Measurements from ENCODE around the gene SIK1. TPM values are rescaled to one million over a fixed set of nuclear protein-coding genes. Genes with fewer than 3 reads are reported as not detected.
"Not testable (repeated sequence)": the region's sequence is repeated elsewhere in the genome, so short reads cannot be mapped to it uniquely, and the experiment has no call there.

SIK1 gene
- total and polyA plus RNA-seq, 7 experiments from 2014 or later, result 0.21 to 414 (median 6.3) TPM; not detected in 1

DNA sequence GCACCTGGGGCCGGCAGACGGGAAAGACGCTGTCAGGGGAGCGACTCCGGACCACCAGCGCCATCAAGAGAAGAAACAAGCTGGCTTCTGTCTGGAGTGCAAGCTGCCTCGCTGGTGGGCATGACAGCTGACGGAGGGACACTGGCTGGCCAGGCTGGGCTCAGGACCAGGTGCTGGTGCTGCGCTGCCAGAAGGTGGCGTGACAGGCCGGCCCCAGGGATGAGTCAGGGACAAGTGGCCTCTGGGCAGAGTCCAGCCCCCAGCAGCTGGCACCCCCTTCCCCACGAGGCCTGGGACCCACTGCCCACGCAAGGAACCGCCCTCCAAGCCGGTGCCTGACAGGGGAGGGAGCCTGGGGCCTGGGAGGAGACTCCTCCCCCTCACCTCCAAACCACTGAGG is 7.5 kb downstream of the SIK1 start:
- H3K36me3 ChIP-seq (ENCODE audit: control insufficient read depth in 2 of 3, insufficient read depth in 3 of 3, low read length in 3 of 3); H3K27me3 ChIP-seq (ENCODE audit: control insufficient read depth in 2 of 2, insufficient read depth in 2 of 2, low read length in 2 of 2); H3K27ac ChIP-seq (ENCODE audit: low read depth, low read length); H3K9me3 Mint-ChIP-seq; POLR2A ChIA-PET; CTCF ChIA-PET; ATAC-seq; H3K36me3 Mint-ChIP-seq; H3K27me3 Mint-ChIP-seq; H3K9me3 ChIP-seq (ENCODE audit: control insufficient read depth in 2 of 3, low read length in 3 of 3); intact Hi-C loops (cut with micrococcal nuclease); H3K4me3 ChIP-seq (ENCODE audit: low read length); H3K4me1 Mint-ChIP-seq; H3K4me3 Mint-ChIP-seq; H3K4me1 ChIP-seq (ENCODE audit: control insufficient read depth in 2 of 2, insufficient read depth in 2 of 2, low read length in 2 of 2); H3K27ac Mint-ChIP-seq: not testable (repeated sequence)
- peak in 1 of 9 donors; percentile 5 for DNase-seq

GRCh38 chr21:43414576-43414975 is 12.4 kb downstream of the SIK1 start:
- Mint-ChIP-seq H3K4me3 (peak overlapping the region in 1 of 10 donors; percentile 62), H3K27ac (peak overlapping the region in 4 of 9 donors; percentile 29 to 94 (median 90))
- intact Hi-C loops (cut with micrococcal nuclease); CTCF ChIA-PET; H3K27me3 ChIP-seq (ENCODE audit: control insufficient read depth in 2 of 2, insufficient read depth in 2 of 2, low read length in 2 of 2); H3K27me3 Mint-ChIP-seq; H3K4me1 Mint-ChIP-seq; H3K9me3 ChIP-seq (ENCODE audit: control insufficient read depth in 2 of 3, low read length in 3 of 3); H3K27ac ChIP-seq (ENCODE audit: low read depth, low read length); POLR2A ChIA-PET; H3K4me3 ChIP-seq (ENCODE audit: low read length); H3K9me3 Mint-ChIP-seq; H3K36me3 Mint-ChIP-seq; H3K36me3 ChIP-seq (ENCODE audit: control insufficient read depth in 2 of 3, insufficient read depth in 3 of 3, low read length in 3 of 3); H3K4me1 ChIP-seq (ENCODE audit: control insufficient read depth in 2 of 2, insufficient read depth in 2 of 2, low read length in 2 of 2): not testable (repeated sequence)
- ATAC-seq, result peak; percentile 70
- peak in 2 of 9 donors; percentile 16 to 37 for DNase-seq

- CTCF ChIA-PET; H3K4me3 Mint-ChIP-seq; H3K9me3 ChIP-seq (ENCODE audit: control insufficient read depth in 2 of 3, low read length in 3 of 3); H3K4me3 ChIP-seq (ENCODE audit: low read length); POLR2A ChIA-PET; DNase-seq; H3K36me3 Mint-ChIP-seq; intact Hi-C loops (cut with micrococcal nuclease); H3K4me1 ChIP-seq (ENCODE audit: control insufficient read depth in 2 of 2, insufficient read depth in 2 of 2, low read length in 2 of 2); ATAC-seq; H3K27ac ChIP-seq (ENCODE audit: low read depth, low read length); H3K4me1 Mint-ChIP-seq; H3K27ac Mint-ChIP-seq; H3K27me3 ChIP-seq (ENCODE audit: control insufficient read depth in 2 of 2, insufficient read depth in 2 of 2, low read length in 2 of 2); H3K9me3 Mint-ChIP-seq; H3K36me3 ChIP-seq (ENCODE audit: control insufficient read depth in 2 of 3, insufficient read depth in 3 of 3, low read length in 3 of 3); H3K27me3 Mint-ChIP-seq: not testable (repeated sequence)
Observed at GRCh38 chr21:43412020-43412788, 14.7 kb downstream of the SIK1 start.

GRCh38 chr21:43410456-43411068 is 16.4 kb downstream of the SIK1 start:
- intact Hi-C loops (cut with micrococcal nuclease); H3K36me3 Mint-ChIP-seq; POLR2A ChIA-PET; H3K9me3 Mint-ChIP-seq; H3K27ac ChIP-seq (ENCODE audit: low read depth, low read length); H3K36me3 ChIP-seq (ENCODE audit: control insufficient read depth in 2 of 3, insufficient read depth in 3 of 3, low read length in 3 of 3); H3K4me3 ChIP-seq (ENCODE audit: low read length); H3K4me3 Mint-ChIP-seq; H3K4me1 Mint-ChIP-seq; CTCF ChIA-PET; H3K9me3 ChIP-seq (ENCODE audit: control insufficient read depth in 2 of 3, low read length in 3 of 3); H3K27me3 ChIP-seq (ENCODE audit: control insufficient read depth in 2 of 2, insufficient read depth in 2 of 2, low read length in 2 of 2); H3K27ac Mint-ChIP-seq; H3K4me1 ChIP-seq (ENCODE audit: control insufficient read depth in 2 of 2, insufficient read depth in 2 of 2, low read length in 2 of 2); H3K27me3 Mint-ChIP-seq: not testable (repeated sequence)
- DNase-seq (peak in 2 of 9 donors; percentile 0 to 1), ATAC-seq (peak; percentile 61)

DNA sequence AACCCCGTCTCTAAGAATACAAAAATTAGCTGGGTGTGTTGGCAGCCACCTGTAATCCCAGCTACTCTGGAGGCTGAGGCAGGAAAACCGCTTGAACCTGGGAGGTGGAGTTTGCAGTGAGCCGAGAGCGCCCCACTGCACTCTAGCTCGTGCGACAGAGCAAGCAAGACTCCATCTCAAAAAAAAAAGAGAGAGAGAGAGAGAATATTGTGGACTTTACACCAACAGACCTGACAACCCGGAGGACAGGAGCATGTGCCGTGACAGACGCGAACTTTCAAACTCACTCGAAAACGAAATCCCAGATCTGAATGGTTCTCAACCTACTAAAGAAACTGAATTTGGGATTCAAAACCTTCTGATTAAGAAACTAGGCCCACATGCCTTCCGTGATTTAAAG is 19.8 kb downstream of the SIK1 start:
- H3K36me3 ChIP-seq (ENCODE audit: control insufficient read depth in 2 of 3, insufficient read depth in 3 of 3, low read length in 3 of 3); H3K27me3 ChIP-seq (ENCODE audit: control insufficient read depth in 2 of 2, insufficient read depth in 2 of 2, low read length in 2 of 2); H3K4me3 ChIP-seq (ENCODE audit: low read length); H3K4me1 Mint-ChIP-seq; H3K4me1 ChIP-seq (ENCODE audit: control insufficient read depth in 2 of 2, insufficient read depth in 2 of 2, low read length in 2 of 2); ATAC-seq; H3K27me3 Mint-ChIP-seq; H3K27ac ChIP-seq (ENCODE audit: low read depth, low read length); H3K36me3 Mint-ChIP-seq; DNase-seq; CTCF ChIA-PET; H3K9me3 ChIP-seq (ENCODE audit: control insufficient read depth in 2 of 3, low read length in 3 of 3); H3K4me3 Mint-ChIP-seq; POLR2A ChIA-PET; H3K27ac Mint-ChIP-seq; intact Hi-C loops (cut with micrococcal nuclease); H3K9me3 Mint-ChIP-seq: not testable (repeated sequence)

- H3K9me3 ChIP-seq (ENCODE audit: control insufficient read depth in 2 of 3, low read length in 3 of 3); H3K36me3 Mint-ChIP-seq; H3K9me3 Mint-ChIP-seq; POLR2A ChIA-PET; intact Hi-C loops (cut with micrococcal nuclease); H3K27ac ChIP-seq (ENCODE audit: low read depth, low read length); H3K4me1 ChIP-seq (ENCODE audit: control insufficient read depth in 2 of 2, insufficient read depth in 2 of 2, low read length in 2 of 2); H3K27me3 ChIP-seq (ENCODE audit: control insufficient read depth in 2 of 2, insufficient read depth in 2 of 2, low read length in 2 of 2); H3K4me3 Mint-ChIP-seq; H3K4me1 Mint-ChIP-seq; H3K36me3 ChIP-seq (ENCODE audit: control insufficient read depth in 2 of 3, insufficient read depth in 3 of 3, low read length in 3 of 3); ATAC-seq; CTCF ChIA-PET; H3K4me3 ChIP-seq (ENCODE audit: low read length); H3K27ac Mint-ChIP-seq; H3K27me3 Mint-ChIP-seq; DNase-seq: not testable (repeated sequence)
Observed at GRCh38 chr21:43404450-43404849, 22.5 kb downstream of the SIK1 start.

- H3K27ac ChIP-seq (ENCODE audit: low read depth, low read length); H3K36me3 ChIP-seq (ENCODE audit: control insufficient read depth in 2 of 3, insufficient read depth in 3 of 3, low read length in 3 of 3); CTCF ChIA-PET; POLR2A ChIA-PET; ATAC-seq; H3K4me3 Mint-ChIP-seq; H3K9me3 ChIP-seq (ENCODE audit: control insufficient read depth in 2 of 3, low read length in 3 of 3); H3K4me1 Mint-ChIP-seq; DNase-seq; H3K9me3 Mint-ChIP-seq; intact Hi-C loops (cut with micrococcal nuclease); H3K4me3 ChIP-seq (ENCODE audit: low read length); H3K36me3 Mint-ChIP-seq; H3K27ac Mint-ChIP-seq; H3K4me1 ChIP-seq (ENCODE audit: control insufficient read depth in 2 of 2, insufficient read depth in 2 of 2, low read length in 2 of 2); H3K27me3 ChIP-seq (ENCODE audit: control insufficient read depth in 2 of 2, insufficient read depth in 2 of 2, low read length in 2 of 2); H3K27me3 Mint-ChIP-seq: not testable (repeated sequence)
Observed at GRCh38 chr21:43403651-43404430, 23.1 kb downstream of the SIK1 start.
